GM19324 (cell line): Measurements from ENCODE around the gene HNRNPR.
A peak's percentile ranks its signal among the peaks of the same experiment; 100 is the strongest.

Experiments used
- ATAC-seq: cut with Tn5 transposase; IDR thresholded peaks from one replicate; pipeline ENCODE4 v1.9.1; 2021; ENCODE audit warnings: mild to moderate bottlenecking, moderate library complexity; ENCODE audit not compliant: unreplicated experiment, low FRiP score

HNRNPR gene

GRCh38 chr1:23369335-23370013, 25.4 kb upstream of the HNRNPR start, which contains the start of gene ZNF436:
Gene ZNF436 (minus strand): TSS chr1:23369836. CDS start chr1:23368005, 1,831 bp downstream.
- no peak for ATAC-seq

DNA sequence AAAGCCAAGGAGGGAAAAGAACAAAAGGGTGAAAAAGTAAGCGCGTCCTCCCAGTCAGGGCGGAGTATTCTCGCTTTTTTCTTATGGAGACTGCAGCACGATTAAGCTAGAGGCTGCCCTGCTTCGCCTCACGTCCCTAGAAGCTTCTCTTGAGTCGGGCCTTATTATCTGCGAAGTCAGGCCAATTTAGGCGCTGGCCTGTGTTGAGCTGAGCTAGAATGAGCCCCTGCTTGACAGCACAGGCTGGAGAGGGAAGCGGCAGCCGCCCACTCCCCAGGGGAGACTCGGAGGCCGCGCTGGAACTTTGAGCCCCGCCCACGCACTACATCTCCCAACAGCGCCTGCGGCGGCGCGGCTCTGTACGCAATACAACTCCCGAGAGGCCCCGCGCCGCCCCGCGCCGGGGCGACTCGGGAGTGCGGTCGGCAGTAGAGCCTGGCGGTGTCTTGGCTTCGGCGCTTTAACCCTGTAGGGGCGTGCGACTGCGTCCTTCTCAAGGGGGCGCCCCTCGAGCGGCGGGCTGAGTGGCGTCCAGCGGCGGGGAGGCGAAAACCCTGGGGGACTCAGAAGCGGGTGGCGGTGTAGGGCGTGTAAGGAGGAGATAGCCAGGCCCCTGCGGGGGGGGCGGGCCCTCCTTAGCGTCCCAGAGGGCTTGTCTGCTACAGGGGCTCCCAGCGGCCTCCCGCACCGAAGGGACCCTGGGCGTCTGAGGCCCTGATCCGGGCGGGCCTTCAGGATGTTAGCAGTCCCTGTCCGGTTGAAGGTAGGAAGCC, 24.7 kb upstream of the HNRNPR start:
- peak; percentile 79 for ATAC-seq

DNA sequence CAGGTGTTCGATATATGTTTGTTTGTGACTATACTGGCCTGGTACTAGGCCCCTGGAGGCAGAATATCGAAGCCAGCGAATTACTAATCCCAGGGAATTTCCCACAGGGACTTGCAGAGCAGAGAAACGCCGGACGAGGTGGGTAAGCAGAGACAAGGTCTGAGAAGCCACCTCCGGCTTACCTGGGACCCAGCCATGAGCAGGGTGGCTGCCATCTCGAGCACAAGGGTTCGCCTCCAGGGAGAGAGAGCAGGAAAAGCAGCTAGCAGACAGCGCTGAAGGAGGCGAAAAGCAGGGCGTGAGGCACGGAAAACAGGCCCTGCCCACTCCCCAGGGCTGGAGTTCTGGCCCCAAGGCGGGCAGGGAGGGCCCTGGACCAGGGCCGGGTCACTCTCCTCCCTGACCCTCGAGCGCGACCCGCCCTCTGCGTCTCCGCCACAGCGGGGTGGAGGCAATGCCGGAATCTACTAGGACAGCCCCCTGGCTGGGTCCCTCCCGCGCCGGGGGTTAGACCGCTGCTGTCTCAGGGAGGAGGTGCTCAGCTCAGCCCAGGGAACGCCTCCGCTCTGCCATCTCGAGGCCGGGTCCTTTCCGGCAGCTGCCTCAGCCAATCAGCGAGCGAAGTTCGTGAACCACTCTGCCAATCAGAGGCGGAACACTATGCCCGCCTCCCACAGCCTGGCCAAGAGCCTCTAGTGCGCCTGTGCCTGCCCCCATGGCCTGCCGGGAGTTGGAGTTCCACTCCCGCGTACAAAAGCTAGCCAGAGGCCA, 23.9 kb upstream of the HNRNPR start:
- ATAC-seq = peak; percentile 92

DNA sequence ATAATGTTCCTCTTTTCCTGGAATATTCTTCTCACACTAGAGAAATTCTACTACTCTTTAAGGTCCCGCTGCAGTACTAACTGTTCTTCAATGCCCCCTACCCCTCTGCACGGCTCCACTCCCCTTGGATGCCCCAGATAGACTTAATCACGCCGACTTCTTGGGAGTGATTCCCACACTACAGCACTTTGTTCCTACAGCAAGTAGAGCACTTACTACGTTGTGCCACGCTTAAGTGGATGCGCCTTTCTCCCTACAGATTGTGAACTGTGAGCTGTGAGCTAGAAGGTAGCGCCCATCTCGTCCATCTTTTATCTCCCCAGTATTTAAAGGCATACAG, 23.3 kb upstream of the HNRNPR start:
- no peak for ATAC-seq

DNA sequence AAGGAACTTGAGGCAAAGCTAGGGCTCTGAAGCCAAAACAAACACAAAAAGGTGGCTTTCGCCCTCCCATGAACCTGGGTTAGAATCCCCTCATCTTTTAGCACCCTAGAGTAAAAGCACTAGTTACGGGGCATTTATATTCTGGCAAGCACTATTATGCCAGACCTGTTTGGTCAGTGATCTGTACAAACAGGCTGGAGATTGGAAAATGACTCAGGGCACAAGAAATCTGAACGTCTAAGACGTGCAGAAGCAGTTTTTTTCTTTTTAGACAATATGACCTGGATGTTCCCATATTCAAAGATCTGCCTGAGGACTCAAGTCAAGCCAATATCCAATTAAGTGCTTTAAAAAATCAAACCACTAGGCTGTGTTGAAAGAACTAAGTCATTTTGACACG, 22.5 kb upstream of the HNRNPR start:
- ATAC-seq = no peak

- no peak for ATAC-seq
These were observed 22.1 kb upstream of the HNRNPR start for GRCh38 chr1:23366146-23366545.

DNA sequence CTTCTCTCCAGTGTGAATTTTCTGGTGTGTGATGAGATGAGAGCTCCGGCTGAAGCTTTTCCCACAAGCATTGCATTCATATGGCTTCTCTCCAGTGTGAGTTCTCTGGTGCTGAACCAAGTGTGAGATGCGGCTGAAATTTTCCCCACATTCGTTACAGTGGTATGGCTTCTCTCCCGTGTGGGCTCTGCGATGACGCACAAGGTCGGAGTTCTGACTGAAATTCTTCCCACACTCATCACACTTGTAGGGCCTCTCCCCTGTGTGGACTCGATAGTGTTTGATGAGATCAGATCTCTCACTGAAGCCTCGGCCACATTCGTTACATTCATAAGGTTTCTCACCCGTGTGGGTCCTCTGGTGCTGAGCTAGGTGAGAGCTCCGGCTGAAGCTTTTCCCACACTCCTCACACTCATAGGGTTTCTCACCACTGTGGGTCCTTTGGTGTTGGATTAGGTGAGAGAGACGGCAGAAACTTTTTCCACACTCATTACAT, 18.2 kb upstream of the HNRNPR start:
- no peak for ATAC-seq

- no peak for ATAC-seq
These were observed 14.3 kb upstream of the HNRNPR start for GRCh38 chr1:23358310-23358875.

DNA sequence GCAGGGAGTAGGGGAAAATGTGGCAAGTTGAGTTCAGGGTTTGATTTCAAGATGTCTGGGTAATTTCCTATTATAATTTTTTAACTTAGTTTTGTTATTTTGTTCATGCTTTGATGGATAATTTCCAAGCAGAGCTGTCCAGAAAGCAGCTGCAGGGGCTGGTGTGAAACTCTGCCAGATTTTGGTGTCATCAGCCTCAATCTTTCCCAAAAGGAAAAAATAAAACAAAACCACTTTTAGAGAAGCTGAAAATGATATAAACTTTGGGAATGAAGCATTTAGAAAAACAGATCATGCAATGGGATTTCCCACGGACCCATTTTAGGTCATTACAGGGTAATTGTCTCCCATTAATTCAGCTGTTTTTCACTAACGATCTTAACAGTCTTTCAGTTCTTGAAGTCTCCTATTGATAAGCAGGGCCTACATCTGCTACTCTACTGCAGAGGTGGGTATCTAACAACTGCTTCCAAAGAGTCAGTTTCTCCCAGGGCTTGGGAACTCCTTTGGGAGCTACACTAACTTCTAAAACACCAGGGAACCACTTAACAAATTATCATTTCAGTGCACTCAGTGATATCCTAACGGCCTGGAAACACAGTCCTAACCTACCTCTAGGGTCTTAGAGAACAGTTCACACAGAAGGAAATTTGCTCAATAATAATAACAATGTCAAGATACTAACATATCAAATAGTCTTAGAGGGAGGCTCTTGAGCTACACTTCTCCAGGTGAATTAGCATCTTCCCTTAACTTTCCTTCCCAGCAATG, 13.2 kb upstream of the HNRNPR start:
- no peak for ATAC-seq

GRCh38 chr1:23356471-23357137, 12.5 kb upstream of the HNRNPR start:
- ATAC-seq = no peak

GRCh38 chr1:23354245-23354644, 10.2 kb upstream of the HNRNPR start:
- ATAC-seq = no peak

GRCh38 chr1:23352096-23352695, 8.1 kb upstream of the HNRNPR start:
- no peak for ATAC-seq

DNA sequence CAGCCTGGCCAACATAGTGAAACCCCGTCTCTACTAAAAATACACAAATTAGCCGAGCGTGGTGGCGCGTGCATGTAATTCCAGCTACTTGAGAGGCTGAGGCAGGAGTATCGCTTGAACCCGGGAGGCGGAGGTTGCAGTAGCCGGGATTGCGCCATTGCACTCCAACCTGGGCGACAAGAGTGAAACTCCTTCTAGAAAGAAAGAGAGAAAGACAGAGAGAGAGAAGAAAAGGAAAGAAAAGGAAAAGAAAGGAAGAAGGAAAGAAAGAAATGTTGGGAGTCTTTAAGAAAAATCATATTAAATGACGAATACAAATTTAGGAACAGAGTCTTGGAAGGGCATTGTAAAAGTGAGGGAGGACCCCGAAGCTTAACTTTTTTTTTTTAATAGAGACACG, 1.8 kb upstream of the HNRNPR start:
- no peak for ATAC-seq

GRCh38 chr1:23344987-23345472, 946 bp upstream of the HNRNPR start:
- ATAC-seq = no peak

DNA sequence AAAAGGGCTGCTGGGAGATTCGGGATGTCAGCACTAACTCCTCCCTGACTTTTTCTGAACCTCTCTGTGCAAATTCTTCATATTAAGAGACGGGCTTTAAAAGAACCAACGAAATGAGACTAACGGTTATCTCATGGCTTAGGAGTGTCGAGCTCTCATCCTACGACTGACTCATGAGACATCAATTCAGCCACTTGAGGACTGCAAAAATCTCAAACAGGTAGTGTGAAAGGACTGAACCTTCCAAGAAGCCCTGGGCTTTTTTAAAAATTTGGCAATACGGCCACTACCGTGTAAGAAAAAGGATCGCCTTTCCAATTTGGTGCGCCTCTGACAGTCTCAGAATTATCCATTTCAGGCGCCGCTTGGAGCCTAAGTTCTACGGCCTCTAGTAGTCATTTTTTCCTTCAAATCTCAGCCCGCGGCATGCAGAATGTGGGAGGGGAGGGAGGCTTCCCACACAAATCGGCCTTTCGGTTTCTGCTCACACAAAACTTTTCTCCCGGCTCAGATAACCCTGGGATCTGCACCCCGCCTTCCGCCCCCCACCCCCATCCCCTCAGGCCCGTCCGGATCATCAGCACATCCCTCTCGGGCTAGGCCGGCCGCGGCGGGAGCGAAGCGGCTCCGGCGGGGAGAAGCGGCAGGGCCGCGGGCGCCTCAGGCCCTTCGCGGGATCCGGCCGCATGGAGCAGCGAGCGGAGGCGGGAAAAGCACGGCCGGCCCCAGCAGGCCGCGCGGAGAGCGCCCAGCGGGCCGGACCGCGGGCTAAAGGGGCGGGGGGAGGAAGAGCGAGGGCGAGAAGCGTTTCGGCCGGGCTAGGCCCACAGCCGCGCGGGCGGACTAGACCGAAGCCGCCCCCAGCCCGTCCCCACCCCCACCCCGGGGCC, 618 bp downstream of the HNRNPR start:
- peak; percentile 18 for ATAC-seq

- ATAC-seq = no peak
These were observed 2.0 kb downstream of the HNRNPR start for GRCh38 chr1:23341931-23342692.

DNA sequence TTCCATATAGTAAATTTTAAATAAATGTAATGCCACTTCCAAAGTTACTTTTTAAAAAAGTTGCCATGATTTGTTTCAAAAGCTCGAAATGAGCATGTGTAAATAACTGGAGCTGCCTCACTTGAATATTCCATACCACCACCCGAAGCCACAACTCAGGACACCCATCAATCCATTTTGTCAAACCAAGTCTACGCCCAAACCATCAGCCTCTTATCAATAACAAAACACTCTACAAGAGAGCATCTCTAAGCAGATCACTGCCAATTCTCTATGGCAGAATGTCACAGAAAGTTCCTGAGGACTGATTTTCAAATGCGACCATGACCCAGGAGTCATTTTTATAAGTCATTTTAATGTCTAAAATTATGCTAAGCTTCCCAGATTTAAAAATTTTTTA, 4.5 kb downstream of the HNRNPR start:
- ATAC-seq = no peak
